H9 (cell line): ENCODE results near the gene FAM78A. TPM values are rescaled to one million over a fixed set of nuclear protein-coding genes. Genes with fewer than 3 reads are reported as not detected.

ENCODE experiments used
- DNase-seq: peaks from one replicate; pipeline ENCODE4 v3.0.0-alpha.2; 2017
- H2AFZ ChIP-seq: one replicate; pipeline ENCODE4 v1.6.1; 2013; ENCODE audit warnings: mild to moderate bottlenecking, low read length, control low read depth, moderate library complexity
- H2AK5ac ChIP-seq: 2 replicates; pipeline ENCODE4 v1.6.1; 2013; ENCODE audit warnings: low read length, control low read depth, mixed read lengths; ENCODE audit not compliant: insufficient read length
- H2BK120ac ChIP-seq: one replicate; pipeline ENCODE4 v1.6.1; 2013; ENCODE audit warnings: low read depth, mild to moderate bottlenecking, low read length, control low read depth, inconsistent platforms; ENCODE audit not compliant: poor library complexity, severe bottlenecking
- H2BK12ac ChIP-seq: 2 replicates; pipeline ENCODE4 v1.6.1; 2013; ENCODE audit warnings: low read length, control low read depth, mixed read lengths, low read depth; ENCODE audit not compliant: insufficient read length
- H2BK15ac ChIP-seq: 2 replicates; pipeline ENCODE4 v1.6.1; 2013; ENCODE audit warnings: low read depth, low read length, control low read depth
- H2BK20ac ChIP-seq: one replicate; pipeline ENCODE4 v1.6.1; 2013; ENCODE audit warnings: low read depth, mild to moderate bottlenecking, low read length, control low read depth, inconsistent platforms; ENCODE audit not compliant: poor library complexity, severe bottlenecking
- H2BK5ac ChIP-seq: 2 replicates; pipeline ENCODE4 v1.6.1; 2013; ENCODE audit warnings: low read length, control low read depth, mixed read lengths; ENCODE audit not compliant: insufficient read length
- H3K14ac ChIP-seq: 2 replicates; pipeline ENCODE4 v1.6.1; 2013; ENCODE audit warnings: low read length, control low read depth; ENCODE audit not compliant: insufficient read depth
- H3K18ac ChIP-seq: 2 replicates; pipeline ENCODE4 v1.6.1; 2013; ENCODE audit warnings: low read depth, mild to moderate bottlenecking, mixed read lengths, low read length, control low read depth; ENCODE audit not compliant: insufficient read length
- H3K23ac ChIP-seq: 2 replicates; pipeline ENCODE4 v1.6.1; 2013; ENCODE audit warnings: low read length, control low read depth, mixed read lengths, low read depth; ENCODE audit not compliant: insufficient read length
- H3K23me2 ChIP-seq: 2 replicates; pipeline ENCODE4 v1.6.1; 2013; ENCODE audit warnings: low read depth, mild to moderate bottlenecking, mixed read lengths, low read length, control low read depth; ENCODE audit not compliant: insufficient read length, poor library complexity, severe bottlenecking
- H3K27ac ChIP-seq: 2 replicates; pipeline ENCODE4 v1.5.1; 2013; ENCODE audit warnings: low read length, control low read depth, mixed read lengths, low read depth; ENCODE audit not compliant: insufficient read length
- H3K27me3 ChIP-seq: 2 replicates; pipeline ENCODE4 v1.6.1; 2013; ENCODE audit warnings: low read length, control low read depth, inconsistent platforms; ENCODE audit not compliant: insufficient read depth
- H3K4ac ChIP-seq: 2 replicates; pipeline ENCODE4 v1.6.1; 2013; ENCODE audit warnings: low read depth, mild to moderate bottlenecking, control low read depth, inconsistent platforms, low read length, moderate library complexity
- H3K4me1 ChIP-seq: 2 replicates; pipeline ENCODE4 v1.6.1; 2013; ENCODE audit warnings: low read length, control low read depth, inconsistent platforms; ENCODE audit not compliant: insufficient read depth
- H3K4me2 ChIP-seq: 2 replicates; pipeline ENCODE4 v1.6.1; 2013; ENCODE audit warnings: low read length, control low read depth, mixed read lengths; ENCODE audit not compliant: insufficient read length, insufficient read depth
- H3K56ac ChIP-seq: 2 replicates; pipeline ENCODE4 v1.6.1; 2013; ENCODE audit warnings: low read depth, mild to moderate bottlenecking, mixed read lengths, low read length, control low read depth; ENCODE audit not compliant: insufficient read length
- H3K79me1 ChIP-seq: 2 replicates; pipeline ENCODE4 v1.6.1; 2013; ENCODE audit warnings: low read depth, mild to moderate bottlenecking, moderate library complexity, low read length, control low read depth, inconsistent platforms; ENCODE audit not compliant: insufficient read depth, poor library complexity, severe bottlenecking
- H3K79me2 ChIP-seq: 2 replicates; pipeline ENCODE4 v1.6.1; 2013; ENCODE audit warnings: low read length, control low read depth, inconsistent platforms; ENCODE audit not compliant: insufficient read depth
- H3K9ac ChIP-seq: 2 replicates; pipeline ENCODE4 v1.6.1; 2013; ENCODE audit warnings: low read length, control low read depth, mixed read lengths; ENCODE audit not compliant: insufficient read length; ENCODE audit errors: extremely low read depth
- H3K9me3 ChIP-seq: one replicate; pipeline ENCODE4 v1.6.1; 2013; ENCODE audit warnings: low read depth, low read length, inconsistent platforms; ENCODE audit not compliant: control insufficient read depth
- H3T11ph ChIP-seq: one replicate; pipeline ENCODE4 v1.6.1; 2013; ENCODE audit warnings: mild to moderate bottlenecking, low read length, control low read depth, inconsistent platforms
- H4K20me1 ChIP-seq: one replicate; pipeline ENCODE4 v1.6.1; 2013; ENCODE audit not compliant: control insufficient read depth, insufficient read length, insufficient read depth
- H4K5ac ChIP-seq: 2 replicates; pipeline ENCODE4 v1.6.1; 2013; ENCODE audit warnings: low read depth, mild to moderate bottlenecking, mixed read lengths, low read length, control low read depth; ENCODE audit not compliant: insufficient read length
- H4K8ac ChIP-seq: replicated peaks from 2 replicates; pipeline ENCODE4 v1.6.1; 2013; ENCODE audit warnings: low read length, control low read depth, mixed read lengths, low read depth; ENCODE audit not compliant: insufficient read length
- H4K91ac ChIP-seq: 2 replicates; pipeline ENCODE4 v1.6.1; 2013; ENCODE audit warnings: low read depth, mild to moderate bottlenecking, moderate library complexity, mixed read lengths, low read length, control low read depth; ENCODE audit not compliant: insufficient read length
- H3K27ac Mint-ChIP-seq, 3 experiments: 2 replicates in 2 of 3; 3 replicates in 1 of 3; pipeline ENCODE4 v1.8.0; 2020 to 2021; ENCODE audit warnings: mixed read lengths in 3 of 3, mild to moderate bottlenecking in 1 of 3, moderate library complexity in 1 of 3
- H3K27me3 Mint-ChIP-seq: 2 replicates; pipeline ENCODE4 v1.8.0; 2021; ENCODE audit warnings: low read depth, mild to moderate bottlenecking, moderate library complexity, mixed read lengths
- H3K36me3 Mint-ChIP-seq, 3 experiments: 2 replicates in 2 of 3; 3 replicates in 1 of 3; pipeline ENCODE4 v1.8.0; 2020 to 2021; ENCODE audit warnings: low read depth in 3 of 3, mixed read lengths in 3 of 3; ENCODE audit not compliant: insufficient read depth in 1 of 3
- H3K4me1 Mint-ChIP-seq, 2 experiments: 2 replicates each; pipeline ENCODE4 v1.8.0; 2020; ENCODE audit warnings: mixed read lengths in 2 of 2
- H3K4me3 Mint-ChIP-seq, 2 experiments: 2 replicates in 1 of 2; 3 replicates in 1 of 2; pipeline ENCODE4 v1.8.0; 2020 to 2021; ENCODE audit warnings: mild to moderate bottlenecking in 2 of 2, mixed read lengths in 2 of 2, moderate library complexity in 1 of 2
- H3K9me3 Mint-ChIP-seq, 2 experiments: 2 replicates in 1 of 2; 3 replicates in 1 of 2; pipeline ENCODE4 v1.8.0; 2020; ENCODE audit warnings: mild to moderate bottlenecking in 2 of 2, mixed read lengths in 2 of 2, moderate library complexity in 1 of 2
- CTCF ChIP-seq: fragments of 200-600 bp; sonication (generic); conservative IDR thresholded peaks from 3 replicates; pipeline ENCODE4 v1.8.0; 2021; ENCODE audit warnings: antibody characterized with exemption, mild to moderate bottlenecking
- WGBS: extraction: QIAGEN DNeasy Blood & Tissue Kit; methylation state at CpG from one replicate; pipeline ENCODE4 v1.1.7; 2013; ENCODE audit warnings: missing lambda C conversion rate, low lambda C conversion rate, mixed read lengths; ENCODE audit not compliant: insufficient read length; ENCODE audit errors: extremely low coverage; 5-methylcytosine and 5-hydroxymethylcytosine counted together
- total RNA-seq: library from RNA; stranded (reverse); gene quantifications from 2 replicates; pipeline ENCODE4 v1.2.1, GENCODE V29; 2021

Gene FAM78A
- total RNA-seq, 1 experiment from 2014 or later, result 1.9 TPM

DNA sequence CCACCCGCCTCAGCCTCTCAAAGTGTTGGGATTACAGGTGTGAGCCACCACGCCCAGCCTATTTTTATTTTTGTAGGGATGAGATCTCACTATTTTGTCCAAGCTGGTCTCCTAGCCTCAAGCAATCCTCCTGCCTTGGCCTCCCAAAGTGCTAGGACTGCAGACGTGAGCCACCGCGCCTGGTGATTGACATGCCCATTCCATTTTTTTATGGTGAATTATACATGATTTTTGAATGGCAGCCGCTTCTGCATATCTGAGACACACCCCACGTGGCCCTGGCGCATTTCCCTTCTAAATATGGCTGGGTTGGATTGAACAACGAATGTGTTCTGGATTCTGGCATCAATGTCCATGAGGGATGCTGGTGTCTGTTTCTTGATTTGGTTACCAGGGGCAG lies 35.9 kb upstream of the FAM78A start:
- no peak overlapping the region for H3K4ac ChIP-seq
- H4K20me1 ChIP-seq, result no peaks in the 10 kb centered on the region
- H2BK120ac ChIP-seq, result no peak overlapping the region
- no peaks in the 10 kb centered on the region for H3K79me2 ChIP-seq
- no peaks in the 10 kb centered on the region for H3K9me3 ChIP-seq
- no peaks in the 10 kb centered on the region for H3K23me2 ChIP-seq
- no peak for TF ChIP-seq CTCF
- no peak overlapping the region for H4K8ac ChIP-seq
- no peak overlapping the region for H4K5ac ChIP-seq
- DNase-seq, result no peak
- no CpG with 5 or more reads among the region's 9 CpGs for WGBS
- no peak overlapping the region for H3K14ac ChIP-seq
- no peaks in the 10 kb centered on the region for H3K4me1 ChIP-seq
- H3K27ac ChIP-seq, result no peak overlapping the region
- H3K9ac ChIP-seq, result no peak overlapping the region
- Mint-ChIP-seq H3K27me3 (peaks cover 9% of the 10 kb centered on the region), H3K36me3 (no peaks in the 10 kb centered on the region), H3K4me1 (peaks cover 6 to 10% of the 10 kb centered on the region in 2 experiments), H3K27ac (no peak overlapping the region), H3K4me3 (no peak overlapping the region), H3K9me3 (no peaks in the 10 kb centered on the region)
- H3K56ac ChIP-seq, result no peak overlapping the region
- no peaks in the 10 kb centered on the region for H3K27me3 ChIP-seq
- no peak overlapping the region for H3K18ac ChIP-seq
- H2BK12ac ChIP-seq, result no peak overlapping the region
- H3K23ac ChIP-seq, result no peak overlapping the region
- no peaks in the 10 kb centered on the region for H3K79me1 ChIP-seq
- no peak overlapping the region for H4K91ac ChIP-seq
- no peak overlapping the region for H3K4me2 ChIP-seq
- H2BK15ac ChIP-seq, result no peak overlapping the region
- no peak overlapping the region for H2AK5ac ChIP-seq
- H3T11ph ChIP-seq, result no peak overlapping the region
- no peak overlapping the region for H2BK20ac ChIP-seq
- H2BK5ac ChIP-seq, result no peak overlapping the region
- H2AFZ ChIP-seq, result no peak overlapping the region
